ENCODE data around the gene PNMA8A.
"Not testable (repeated sequence)": the region's sequence is repeated elsewhere in the genome, so short reads cannot be mapped to it uniquely, and the experiment has no call there.

PNMA8A gene
- 0 to 0.08 (median 0) reads per million in 4 donors for total RNA-seq

- no peak for DNase-seq
Observed at GRCh38 chr19:46471116-46471733, at the start of gene PNMA8A. Gene PNMA8A, minus strand, starts transcription at chr19:46471563. Its CDS starts 528 bp downstream, at chr19:46471035.

DNA sequence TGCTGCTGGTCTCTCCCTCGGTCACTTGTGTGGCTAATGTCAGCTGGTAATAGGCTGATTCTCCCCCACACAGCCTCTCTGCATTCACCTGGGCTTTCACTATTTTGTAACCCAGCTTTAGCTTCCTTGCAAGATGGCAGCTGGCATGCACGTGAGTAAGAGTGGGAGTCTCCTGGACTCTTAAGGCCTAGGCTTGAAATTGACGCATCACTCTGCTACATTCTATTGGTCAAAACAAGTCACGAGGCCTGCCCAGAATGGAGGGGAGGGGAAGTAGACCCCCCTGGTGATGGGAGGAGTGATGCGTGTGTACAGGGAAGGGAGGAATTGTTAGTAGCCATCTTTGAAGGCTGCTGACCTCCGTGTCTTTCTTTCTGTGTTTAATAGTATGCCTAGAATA is 49.3 kb upstream of the PNMA8A start:
- no peak for DNase-seq

DNA sequence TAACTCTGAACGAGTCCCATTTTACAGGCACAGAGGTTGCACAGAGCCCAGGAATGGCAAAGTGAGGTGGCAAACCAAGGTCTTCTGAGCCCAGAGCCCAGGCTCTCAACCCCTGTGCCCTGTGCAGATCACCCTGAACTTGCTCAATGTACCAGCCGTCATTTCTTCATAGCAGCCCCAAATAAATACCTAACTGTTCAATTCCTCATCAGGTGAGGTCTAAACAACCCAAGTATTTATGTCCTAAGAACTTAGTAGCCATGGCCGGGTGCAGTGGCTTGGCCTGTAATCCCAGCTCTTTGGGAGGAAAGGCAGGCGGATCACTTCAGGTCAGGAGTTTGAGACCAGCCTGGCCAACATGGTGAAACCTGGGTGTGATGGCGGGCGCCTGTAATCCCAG is 46.1 kb upstream of the PNMA8A start:
- no peak for DNase-seq

DNA sequence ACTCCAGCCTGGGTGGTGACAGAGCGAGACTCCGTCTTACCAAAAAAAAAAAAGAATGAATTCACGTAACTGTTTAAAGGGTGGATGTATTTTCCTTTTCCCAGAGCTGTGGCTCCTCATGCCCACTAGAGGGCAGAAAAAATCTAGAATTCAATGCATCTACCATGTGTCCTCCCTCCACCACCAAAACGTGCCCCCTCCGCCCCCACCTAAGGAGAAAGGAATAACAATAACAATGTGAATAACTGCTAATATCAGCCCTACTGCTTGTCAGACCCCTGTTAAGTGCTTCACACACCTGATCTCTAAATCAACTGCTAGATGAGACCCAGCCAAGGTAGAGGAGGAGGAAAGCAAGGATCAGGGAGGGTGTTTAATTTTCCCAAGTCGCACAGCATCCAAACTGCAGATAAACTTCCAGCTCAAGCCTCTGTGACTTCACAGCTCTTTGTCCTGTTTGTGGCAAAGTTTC is 44.6 kb upstream of the PNMA8A start:
- peak in 1 of 5 donors; percentile 35 for DNase-seq

DNA sequence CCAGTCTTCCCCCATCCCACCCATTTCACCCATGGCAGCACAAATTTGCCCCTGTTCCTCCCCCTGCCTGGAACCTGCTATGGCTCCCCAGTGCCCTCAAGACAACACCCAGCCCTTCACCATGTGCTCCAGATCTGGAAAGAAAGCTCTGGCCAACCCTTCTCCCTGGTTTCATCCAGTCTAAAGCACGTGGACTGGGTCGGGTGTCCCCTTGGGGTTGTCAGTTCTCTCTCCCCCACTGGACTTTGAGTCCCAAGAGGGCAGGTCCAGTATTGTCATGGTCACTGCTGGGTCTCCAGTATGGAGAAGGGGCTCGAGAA is 43.9 kb upstream of the PNMA8A start:
- no peak for DNase-seq

DNA sequence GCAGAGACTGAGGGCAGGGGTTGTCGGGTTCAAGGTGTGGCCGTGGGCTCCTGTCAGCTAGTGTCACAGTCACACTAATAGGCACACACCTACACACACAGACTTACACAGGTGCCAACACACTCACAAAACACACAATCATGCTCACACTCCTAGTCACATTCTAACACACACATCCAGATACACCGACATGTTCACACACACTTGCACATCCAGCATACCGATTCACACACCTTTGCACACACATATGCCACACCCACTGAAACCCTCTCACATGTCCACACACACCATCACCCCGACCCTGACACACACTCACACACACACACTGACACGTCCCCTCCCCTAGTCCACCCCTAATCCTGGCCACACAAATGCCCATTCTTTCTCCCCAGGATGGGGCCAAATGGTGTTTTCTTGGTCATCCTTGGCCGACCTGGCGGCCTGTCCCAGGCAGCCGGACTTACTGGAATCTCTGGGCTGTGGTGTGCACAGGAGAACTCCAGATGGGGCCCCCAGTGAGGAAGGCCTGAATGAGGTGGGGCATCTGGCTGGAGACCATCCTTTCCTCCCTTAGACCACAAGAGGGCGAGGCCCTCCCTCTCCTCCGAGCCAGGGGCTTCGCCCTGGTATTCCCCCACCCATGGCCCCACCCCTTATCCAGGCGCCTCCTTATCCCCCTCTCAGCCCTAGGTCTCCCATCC is 43.4 kb upstream of the PNMA8A start:
- DNase-seq: no peak

DNA sequence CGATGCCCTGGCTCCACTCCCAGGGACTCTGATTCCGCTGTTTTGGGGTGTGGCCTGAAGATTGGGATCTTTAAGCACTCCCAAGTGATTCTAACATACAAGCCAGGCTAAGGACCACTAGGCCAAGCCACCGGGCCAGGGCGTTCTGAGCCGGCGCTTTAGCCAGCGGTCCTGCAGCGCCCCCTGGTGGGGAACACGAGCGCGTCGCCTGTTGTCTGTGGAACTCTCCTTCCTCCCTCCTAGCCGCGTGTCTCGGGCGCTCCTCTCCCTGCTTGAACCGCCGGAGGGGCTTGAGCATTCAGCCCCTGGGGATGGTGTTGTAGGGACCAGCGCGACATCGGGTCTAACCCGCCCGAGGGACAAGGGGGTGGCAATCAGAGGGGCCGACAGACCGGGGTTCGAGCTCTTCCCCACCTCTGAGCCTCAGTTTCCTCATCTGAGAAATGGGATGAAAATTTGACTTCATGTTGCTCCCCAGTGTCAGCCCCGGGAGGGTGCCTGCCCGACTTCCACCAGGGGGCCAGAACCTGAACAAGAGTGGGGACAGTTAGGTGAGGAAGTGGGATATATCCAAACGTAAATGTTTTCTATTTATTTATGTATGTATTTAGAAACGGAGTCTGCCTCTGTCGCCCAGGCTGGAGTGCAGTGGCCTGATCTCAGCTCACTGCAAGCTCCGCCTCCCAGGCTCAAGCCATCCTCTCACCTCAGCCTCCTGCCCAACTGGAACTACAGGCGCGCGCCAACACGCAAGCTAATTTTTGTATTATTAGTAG is 42.3 kb upstream of the PNMA8A start:
- peak in 4 of 5 donors; percentile 45 to 78 (median 64) for DNase-seq

DNA sequence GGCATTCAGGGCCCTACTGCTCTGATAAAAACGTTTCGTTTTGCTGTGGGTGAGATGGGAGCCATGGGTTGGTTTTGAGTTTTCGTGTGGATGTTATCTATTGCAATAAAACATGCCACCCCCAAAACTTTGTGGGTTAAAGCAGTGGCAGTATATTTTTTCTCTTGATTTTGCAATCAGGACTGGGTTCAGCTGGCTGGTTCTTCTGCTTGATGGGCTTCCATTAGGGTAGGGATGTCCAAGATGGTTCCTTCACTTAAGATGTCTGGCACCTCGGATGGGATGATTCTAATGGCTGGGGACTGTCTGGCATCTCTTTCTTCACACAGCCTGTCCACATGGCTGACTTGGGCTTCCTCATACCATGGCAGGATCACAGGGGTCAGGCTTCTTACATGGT is 39.9 kb upstream of the PNMA8A start:
- no peak for DNase-seq

- DNase-seq: no peak
Observed at GRCh38 chr19:46508206-46508605, 36.8 kb upstream of the PNMA8A start.

GRCh38 chr19:46503848-46504453 is 32.6 kb upstream of the PNMA8A start:
- DNase-seq: no peak

DNA sequence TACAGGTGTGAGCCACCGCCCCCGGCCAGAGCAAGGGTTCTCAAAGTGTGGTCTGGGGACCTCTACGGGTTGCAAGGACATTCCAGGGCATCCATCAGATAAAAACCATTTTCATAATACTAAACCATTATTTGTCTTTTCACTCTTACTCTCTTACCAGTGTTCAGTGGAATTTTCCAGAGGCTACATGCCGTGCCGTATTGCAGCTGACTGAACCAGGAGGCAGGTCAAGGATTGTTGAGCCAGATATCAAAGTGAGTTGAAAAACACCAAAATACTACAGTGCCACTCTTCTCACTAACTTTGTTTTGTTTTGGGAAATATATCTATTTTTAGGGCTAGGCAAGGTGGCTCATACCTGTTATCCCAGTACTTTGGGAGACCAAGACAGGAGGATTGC is 31.5 kb upstream of the PNMA8A start:
- no peak for DNase-seq

GRCh38 chr19:46499692-46500091 is 28.3 kb upstream of the PNMA8A start:
- DNase-seq: no peak

DNA sequence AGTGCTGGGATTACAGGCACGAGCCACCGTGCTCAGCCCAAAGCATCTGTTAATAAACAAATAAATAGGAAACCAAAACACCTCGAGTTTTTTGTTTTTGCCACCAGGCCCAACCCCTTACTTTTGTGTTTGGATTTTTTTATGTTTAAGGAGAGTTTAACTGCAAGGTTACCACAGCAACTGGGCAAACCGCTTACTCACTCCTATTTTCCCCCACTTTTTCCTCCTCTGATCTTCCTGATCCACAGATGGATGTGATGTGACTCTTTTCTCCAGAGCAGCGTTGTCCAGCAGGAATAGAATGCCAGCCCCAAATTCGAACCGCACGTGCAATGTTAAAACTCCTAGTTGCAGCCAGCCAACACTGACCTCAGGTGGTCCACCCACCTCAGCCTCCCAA is 26.4 kb upstream of the PNMA8A start:
- DNase-seq: no peak

- DNase-seq: not testable (repeated sequence)
Observed at GRCh38 chr19:46496886-46497285, 25.5 kb upstream of the PNMA8A start.

- DNase-seq: no peak
Observed at GRCh38 chr19:46496304-46496703, 24.9 kb upstream of the PNMA8A start.

DNA sequence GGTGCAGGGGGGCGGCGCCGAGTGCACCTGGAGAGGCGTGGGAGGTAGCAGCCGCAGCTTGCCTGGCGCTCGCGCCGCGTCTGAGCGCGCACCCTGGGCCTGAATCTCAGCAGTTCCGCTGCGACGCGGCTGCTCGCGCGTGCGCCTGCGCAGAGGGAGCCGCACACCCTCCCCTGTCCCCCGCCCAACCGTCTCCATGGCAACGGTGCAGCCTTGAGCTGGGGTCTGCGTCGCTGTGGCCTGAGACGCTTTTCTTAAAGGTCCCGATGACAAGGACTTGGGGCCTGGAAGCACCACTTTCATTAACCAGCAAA is 24.4 kb upstream of the PNMA8A start, which contains the start of gene PNMA8B:
TSS of gene PNMA8B (minus strand) at position 82 of the 314 bp plus-strand sequence. CDS start 402 bp downstream, outside the sequence.
- DNase-seq: peak in 1 of 5 donors; percentile 38

- no peak for DNase-seq
Observed at GRCh38 chr19:46494941-46495785, 23.8 kb upstream of the PNMA8A start.

GRCh38 chr19:46494146-46494940 is 23.0 kb upstream of the PNMA8A start:
- DNase-seq: no peak

DNA sequence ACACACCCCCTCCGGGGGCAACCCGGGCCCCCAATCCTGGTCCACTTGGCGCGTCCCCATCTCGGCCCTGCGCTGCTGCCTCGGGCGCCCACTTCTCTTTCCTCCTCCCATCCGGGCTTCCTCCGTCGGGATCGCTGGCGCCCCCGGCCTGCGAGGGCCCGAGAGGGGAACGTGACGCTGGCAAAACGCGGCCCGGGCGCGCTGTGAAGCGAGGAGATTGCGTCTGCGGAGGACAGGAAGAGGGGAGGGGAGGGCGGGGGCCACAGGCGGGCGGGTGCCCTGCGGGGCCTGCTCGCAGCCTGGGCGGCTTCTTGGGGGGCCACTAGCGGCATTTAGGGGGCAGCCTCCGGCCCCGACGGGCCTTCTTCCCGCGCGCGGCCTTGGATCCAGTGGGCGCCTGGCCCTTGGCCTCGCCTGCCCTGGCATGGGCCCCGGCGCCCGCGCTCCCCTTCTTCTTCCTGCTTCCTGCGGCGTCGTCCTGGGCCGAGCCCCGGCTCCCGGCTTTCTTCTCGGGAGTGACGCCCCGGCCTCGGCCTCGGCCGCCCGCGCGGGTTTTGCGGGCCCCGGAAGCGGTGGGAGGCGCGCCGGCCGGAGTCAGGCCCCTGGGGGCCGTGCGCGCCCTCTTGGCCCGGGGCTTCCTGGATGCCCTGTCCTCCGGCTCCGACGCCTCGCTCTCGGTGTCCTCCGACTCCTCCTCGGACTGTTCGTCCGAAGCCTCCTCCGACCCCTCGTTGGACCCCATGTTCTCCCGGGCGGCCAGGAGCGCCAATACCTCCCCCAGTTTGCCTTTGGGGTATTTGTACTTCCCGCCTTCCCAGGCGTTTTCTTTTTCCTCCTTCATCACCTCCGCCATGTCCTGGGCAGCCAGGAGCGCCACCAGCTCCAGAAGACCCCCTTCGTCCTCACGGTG is 22.1 kb upstream of the PNMA8A start:
- DNase-seq: peak in 1 of 5 donors; percentile 20

DNA sequence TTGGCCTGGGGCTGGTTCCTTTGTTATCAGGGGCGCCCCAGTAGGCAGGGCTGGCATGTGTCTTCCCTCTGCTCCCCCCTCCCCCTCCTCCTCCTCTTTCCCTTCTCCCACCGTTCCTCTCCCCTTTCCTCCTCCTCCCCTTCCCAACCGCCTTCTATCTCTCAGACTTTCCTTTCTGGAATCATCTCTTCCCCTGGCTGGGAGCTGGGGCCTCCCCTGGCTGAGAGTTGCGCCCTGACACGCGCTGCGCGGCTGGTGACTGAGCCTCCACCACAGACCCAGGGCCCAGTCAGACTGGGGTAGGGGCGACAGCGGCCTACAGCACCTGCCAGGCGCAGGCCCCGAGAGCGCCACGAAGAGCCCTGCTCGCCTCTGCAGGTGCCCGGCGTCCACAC is 21.5 kb upstream of the PNMA8A start:
- DNase-seq: no peak
